ENCODE measurements around the gene GLG1. TPM values are rescaled to one million over a fixed set of nuclear protein-coding genes. Genes with fewer than 3 reads are reported as not detected.

The GLG1 gene
- total and polyA plus RNA-seq, 2 donors (not counting 3 experiments of a cell fraction or from before 2014, with no cell fraction given): 86.3 to 165 TPM

DNA sequence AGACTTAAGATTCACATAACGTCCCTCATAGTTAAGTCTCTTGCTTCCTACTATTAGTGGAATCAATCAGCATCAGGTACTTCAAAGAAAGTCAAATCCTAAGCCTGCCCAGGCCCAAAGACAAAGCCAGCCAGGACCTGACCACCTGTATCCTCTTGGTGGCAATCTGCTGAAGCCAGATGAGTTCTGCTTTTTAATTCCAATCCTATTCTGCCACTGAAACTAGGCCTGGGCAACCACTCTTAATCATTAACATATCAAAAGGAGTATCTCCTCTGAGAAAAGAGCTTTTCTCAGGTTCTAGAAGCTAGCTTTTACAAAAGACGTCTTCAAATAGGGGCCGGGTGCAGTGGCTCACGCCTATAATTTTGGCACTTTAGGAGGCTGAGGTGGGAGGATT is 15.1 kb upstream of the GLG1 start:
- Histone ChIP-seq H3K4me2 (ENCODE audit: insufficient read depth, low read length) (no peak overlapping the region), H3K4me3 (replicated peaks in 1 of 3; ENCODE audit: insufficient read depth in 1 of 3, low read depth in 1 of 3, low read length in 3 of 3) (no peak overlapping the region), H2AFZ (ENCODE audit: low read depth, low read length) (no peak overlapping the region), H3K27me3 (ENCODE audit: control insufficient read depth in 2 of 2, insufficient read depth in 2 of 2, low read length in 2 of 2) (no peaks in the 10 kb centered on the region), H4K20me1 (replicated peaks; ENCODE audit: control insufficient read depth, extremely low read depth, insufficient read depth, low read length) (no peaks in the 10 kb centered on the region), H3K9me1 (replicated peaks; ENCODE audit: control insufficient read depth, extremely low read depth, insufficient read depth, low read length) (no peaks in the 10 kb centered on the region), H3K9me3 (replicated peaks; ENCODE audit: control insufficient read depth, insufficient read depth, low read length) (no peaks in the 10 kb centered on the region), H3K4me1 (ENCODE audit: control insufficient read depth, extremely low read depth, insufficient read depth, low read length) (no peaks in the 10 kb centered on the region), H3K79me2 (ENCODE audit: control insufficient read depth, insufficient read depth, low read length) (no peaks in the 10 kb centered on the region), H3K9ac (replicated peaks; ENCODE audit: extremely low read depth, insufficient read depth, low read length) (no peak overlapping the region), H3K36me3 (ENCODE audit: control insufficient read depth in 2 of 2, extremely low read depth in 1 of 2, insufficient read depth in 2 of 2, low read length in 2 of 2) (peaks cover 13 to 21% of the 10 kb centered on the region in 2 experiments), H3K27ac (ENCODE audit: insufficient read depth, low read depth, low read length) (no peak overlapping the region)
- ChIA-PET CTCF (interaction anchor here (0.8 to 1.5 kb wide), 7 partner anchors 10 to 312 kb away, joined by 3 to 9 read pairs (median 5); partner anchors contain the start of gene GLG1), POLR2A (no interaction called here)
- dilution Hi-C loops (cut with MboI; ENCODE audit: extremely low pct_ligation_motif_present, low sequenced_read_pairs): no loop called here
- no TSS peak for BruUV-seq (replicated peaks)
- intact Hi-C loops (cut with micrococcal nuclease): loop anchor here (2.0 kb wide), 2 partner anchors 147 to 191 kb away; no protein-coding TSS in a partner anchor
- DNase-seq (ENCODE audit: low read depth, low spot score) (no peak), FAIRE-seq (no peak)
- TF ChIP-seq JUN (IDR thresholded peaks at IDR 0.05; ENCODE audit: borderline replicate concordance, insufficient read depth, insufficient read length, low read depth) (no peak), EZH2 (IDR thresholded peaks at IDR 0.05; ENCODE audit: borderline replicate concordance, low read depth, low read length, severe bottlenecking) (no peak), POLR2AphosphoS5 (IDR thresholded peaks at IDR 0.05; ENCODE audit: insufficient read depth, low read depth, low read length) (no peak), MYC (IDR thresholded peaks at IDR 0.05; ENCODE audit: low read depth, low read length) (no peak), POLR2A (IDR thresholded peaks at IDR 0.05; ENCODE audit: low read depth, low read length) (no peak), FOS (IDR thresholded peaks at IDR 0.05; ENCODE audit: borderline replicate concordance, insufficient read depth, low read length) (no peak), GATA2 (IDR thresholded peaks at IDR 0.05; ENCODE audit: insufficient read depth, insufficient read length, low read depth, low read length) (no peak)
- TF ChIP-seq, protein P1, sequence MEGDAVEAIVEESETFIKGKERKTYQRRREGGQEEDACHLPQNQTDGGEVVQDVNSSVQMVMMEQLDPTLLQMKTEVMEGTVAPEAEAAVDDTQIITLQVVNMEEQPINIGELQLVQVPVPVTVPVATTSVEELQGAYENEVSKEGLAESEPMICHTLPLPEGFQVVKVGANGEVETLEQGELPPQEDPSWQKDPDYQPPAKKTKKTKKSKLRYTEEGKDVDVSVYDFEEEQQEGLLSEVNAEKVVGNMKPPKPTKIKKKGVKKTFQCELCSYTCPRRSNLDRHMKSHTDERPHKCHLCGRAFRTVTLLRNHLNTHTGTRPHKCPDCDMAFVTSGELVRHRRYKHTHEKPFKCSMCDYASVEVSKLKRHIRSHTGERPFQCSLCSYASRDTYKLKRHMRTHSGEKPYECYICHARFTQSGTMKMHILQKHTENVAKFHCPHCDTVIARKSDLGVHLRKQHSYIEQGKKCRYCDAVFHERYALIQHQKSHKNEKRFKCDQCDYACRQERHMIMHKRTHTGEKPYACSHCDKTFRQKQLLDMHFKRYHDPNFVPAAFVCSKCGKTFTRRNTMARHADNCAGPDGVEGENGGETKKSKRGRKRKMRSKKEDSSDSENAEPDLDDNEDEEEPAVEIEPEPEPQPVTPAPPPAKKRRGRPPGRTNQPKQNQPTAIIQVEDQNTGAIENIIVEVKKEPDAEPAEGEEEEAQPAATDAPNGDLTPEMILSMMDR (IDR thresholded peaks at IDR 0.05; ENCODE audit: extremely low read depth in 1 of 2, insufficient read depth in 1 of 2, low read depth in 1 of 2, low read length in 2 of 2): no peak
- TF ChIP-seq, protein P2, sequence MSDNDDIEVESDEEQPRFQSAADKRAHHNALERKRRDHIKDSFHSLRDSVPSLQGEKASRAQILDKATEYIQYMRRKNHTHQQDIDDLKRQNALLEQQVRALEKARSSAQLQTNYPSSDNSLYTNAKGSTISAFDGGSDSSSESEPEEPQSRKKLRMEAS (IDR thresholded peaks at IDR 0.05; ENCODE audit: insufficient read depth, insufficient read length): no peak

All from endothelial cell of umbilical vein (primary cell).